ENCODE data around the gene CAPN9.

DNA sequence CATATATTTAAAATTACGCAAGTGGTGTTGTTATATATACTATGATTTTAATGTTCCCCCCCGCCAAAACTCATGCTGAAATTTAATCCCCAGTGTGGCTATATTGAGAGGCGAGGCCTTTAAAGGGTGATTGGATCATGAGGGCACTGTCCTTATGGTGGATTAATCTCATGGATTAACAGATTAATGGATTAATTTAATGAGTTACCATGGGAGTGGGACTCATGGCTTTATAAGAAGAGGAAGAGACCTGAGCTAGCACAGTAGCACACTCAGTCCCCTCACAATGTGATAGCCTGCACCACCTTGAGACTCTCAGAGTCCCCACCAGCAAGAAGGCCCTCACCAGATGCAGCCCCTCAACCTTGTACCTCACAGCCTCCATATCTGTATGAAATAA is 86.3 kb downstream of the CAPN9 start:
- no peak for TF ChIP-seq CTCF (IDR thresholded peaks at IDR 0.05)
- TF ChIP-seq POLR2A (IDR thresholded peaks at IDR 0.05), result no peak
